ENCODE results near the gene ZDHHC4.
"Not testable (repeated sequence)": the region's sequence is repeated elsewhere in the genome, so short reads cannot be mapped to it uniquely, and the experiment has no call there.

The ZDHHC4 gene

DNA sequence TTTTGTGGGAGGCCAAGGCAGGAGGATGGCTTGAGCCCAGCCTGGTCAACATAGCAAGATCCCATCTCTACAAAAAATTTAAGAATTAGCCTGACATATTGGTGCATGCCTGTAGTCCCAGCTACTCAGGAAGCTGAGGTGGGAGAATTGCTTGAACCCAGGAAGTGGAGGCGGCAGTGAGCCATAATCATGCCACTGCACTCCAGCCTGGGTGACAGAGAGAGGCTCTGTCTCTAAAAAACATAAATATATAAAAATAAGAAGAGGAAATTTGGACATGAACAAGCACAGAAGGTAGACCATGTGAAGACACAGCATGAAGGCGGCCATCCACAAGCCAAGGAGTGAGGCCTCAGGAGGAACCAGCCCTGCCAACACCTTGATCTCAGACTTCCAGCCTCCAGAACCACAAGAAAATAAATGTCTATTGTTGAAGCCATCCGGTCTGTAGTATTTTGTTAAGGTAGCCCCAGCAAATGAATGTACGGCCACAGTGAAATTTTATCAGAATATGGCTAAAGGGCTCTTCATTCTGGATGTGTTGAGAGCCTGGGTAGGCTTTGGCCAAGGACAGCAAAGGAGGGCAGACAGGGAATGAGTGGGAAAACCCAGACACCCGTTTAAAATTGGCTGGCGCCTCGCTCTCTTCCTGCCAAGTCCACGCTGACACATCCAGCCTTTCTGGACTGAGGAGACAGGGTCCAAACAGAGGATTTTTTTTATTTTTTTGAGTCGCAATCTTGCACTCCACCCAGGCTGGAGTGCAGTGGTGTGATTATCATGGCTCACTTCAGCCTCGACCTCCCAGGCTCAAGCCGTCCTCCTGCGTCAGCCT is 13.1 kb upstream of the ZDHHC4 start:
- no peak for DNase-seq

DNA sequence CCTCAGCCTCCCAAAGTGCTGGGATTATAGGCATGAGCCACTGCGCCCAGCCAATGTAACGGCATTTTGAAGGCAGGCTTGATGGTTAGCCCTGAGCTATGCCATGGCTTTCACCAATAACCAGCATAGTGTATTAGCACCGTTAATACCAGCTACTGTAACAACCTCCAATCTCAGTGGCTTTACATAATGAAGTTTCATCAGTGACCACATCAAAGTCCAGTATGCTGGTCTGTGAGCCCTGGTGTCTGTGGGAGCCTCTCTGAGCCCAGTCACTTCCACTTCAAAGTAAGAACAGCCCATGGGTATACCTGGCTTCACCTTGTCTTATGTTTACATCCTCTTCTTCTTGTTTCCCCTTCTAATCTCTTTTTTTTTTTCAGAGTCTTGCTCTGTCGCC is 11.6 kb upstream of the ZDHHC4 start:
- no peak for DNase-seq

DNA sequence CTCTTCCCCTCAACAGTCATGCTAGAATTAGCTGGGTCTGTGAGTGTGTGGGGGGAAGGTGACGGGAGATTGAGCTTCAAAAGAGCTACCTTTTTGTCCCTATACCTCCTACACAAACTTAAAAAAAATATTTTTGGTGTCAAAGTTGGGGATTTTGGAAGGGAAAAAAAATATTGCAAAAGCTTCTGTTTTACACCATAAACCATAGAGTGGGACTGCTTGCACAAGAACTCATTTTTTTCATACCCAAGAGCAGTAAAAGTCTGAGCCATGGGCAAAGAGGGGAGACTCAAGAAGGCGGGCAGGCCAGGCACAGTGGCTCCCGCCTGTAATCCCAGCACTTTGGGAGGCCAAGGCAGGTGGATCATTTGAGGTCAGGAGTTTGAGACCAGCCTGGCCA is 9.4 kb upstream of the ZDHHC4 start:
- DNase-seq = no peak

DNA sequence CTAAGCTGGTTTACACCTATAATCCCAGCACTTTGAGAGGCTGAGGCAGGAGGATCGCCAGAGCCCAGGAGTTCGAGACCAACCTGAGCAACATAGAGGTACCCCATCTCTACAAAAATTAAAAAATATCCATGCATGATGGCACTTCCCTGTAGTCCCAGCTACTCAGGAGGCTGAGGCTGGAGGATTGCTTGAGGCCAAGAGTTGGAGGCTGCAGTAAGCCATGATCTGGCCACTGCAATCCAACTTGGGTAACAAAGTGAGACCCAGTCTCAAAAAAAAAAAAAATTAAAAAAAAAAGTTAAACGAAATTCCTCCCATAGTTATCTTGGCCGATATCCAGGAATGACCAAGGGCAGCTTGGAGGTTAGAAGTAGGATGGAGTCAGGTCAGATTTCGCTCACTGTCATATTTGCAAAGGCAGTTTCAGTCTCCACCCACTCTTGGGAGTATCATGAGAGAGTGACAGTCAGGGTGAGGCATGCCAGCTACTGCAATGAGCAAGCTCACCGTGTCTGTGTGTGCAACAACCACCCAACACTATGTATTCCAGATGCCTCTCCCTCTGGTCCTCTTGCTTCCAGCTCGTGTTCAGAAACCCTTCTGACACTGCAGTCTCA is 6.0 kb upstream of the ZDHHC4 start:
- DNase-seq = no peak

DNA sequence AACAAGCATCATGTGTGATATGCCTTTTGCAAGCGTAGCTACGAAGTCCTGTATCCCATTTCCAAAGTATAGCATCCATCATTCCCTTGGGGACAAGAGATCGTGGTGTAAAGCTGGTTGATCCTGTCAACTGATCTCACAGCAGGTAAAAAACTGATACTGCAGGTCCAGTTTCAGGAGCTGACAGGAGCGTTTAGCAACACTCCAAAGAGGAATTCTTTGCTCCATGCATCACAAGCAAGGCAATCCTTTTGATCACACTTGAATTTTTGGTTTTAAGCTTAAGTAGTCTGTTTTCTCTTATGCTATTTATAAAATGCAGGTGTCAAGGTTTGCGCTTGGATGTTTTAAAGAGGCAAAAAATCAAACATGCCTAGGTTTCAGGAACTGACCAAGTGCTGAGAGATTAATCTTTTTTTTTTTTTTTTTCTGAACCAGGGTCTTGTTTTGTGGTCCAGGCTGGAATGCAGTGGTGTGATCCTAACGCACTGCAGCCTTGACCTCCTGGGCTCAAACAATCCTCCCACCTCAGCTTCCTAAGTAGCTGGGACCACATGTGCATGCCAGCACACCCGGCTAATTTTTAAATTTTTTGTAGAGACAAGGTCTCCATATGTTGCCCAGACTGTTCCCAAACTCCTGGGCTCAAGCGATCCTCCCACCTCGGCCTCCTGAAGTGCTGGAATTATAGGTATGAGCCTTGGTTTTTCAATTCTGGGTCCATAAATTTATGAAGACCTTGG is 1.8 kb upstream of the ZDHHC4 start:
- DNase-seq = no peak

DNA sequence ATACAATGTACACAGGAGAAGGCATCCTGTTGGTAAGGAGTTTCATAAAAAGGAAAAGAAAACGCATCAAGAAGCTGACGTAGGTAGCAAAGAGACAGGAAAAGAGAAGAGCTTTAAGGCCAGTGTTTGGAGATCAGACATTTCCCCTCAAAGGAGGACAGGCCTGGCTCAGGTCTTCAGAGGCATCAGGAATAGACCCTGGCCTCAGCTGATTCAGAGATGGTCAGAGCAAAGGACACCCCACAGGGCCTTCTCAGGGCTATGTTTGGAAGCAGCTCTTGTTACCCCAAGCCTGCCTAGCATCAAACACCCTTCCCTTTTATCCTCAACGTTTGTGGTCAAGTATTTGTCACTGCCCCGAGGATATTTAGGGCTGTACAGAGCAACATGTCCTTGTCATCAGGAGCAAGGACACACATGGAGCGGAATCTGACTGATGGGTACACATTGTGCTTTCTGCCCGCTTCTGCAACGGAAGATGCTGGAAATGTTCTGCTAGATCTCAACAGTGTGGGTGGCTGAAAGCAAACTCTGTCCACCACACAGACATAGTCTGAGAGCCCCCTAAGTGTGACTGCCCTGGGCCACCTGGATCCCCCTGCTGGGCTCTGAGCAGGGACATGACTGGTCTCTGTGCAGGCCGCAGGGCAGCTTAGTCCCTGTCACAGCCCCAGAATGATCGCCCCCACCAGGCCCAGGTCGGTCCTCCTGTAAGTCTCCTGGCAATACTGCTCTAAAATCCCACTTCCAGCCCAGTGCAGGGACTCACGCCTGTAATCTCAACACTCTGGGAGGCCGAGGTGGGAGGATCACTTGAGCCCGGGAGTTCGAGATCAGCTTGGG is 1.0 kb upstream of the ZDHHC4 start:
- DNase-seq = no peak

DNA sequence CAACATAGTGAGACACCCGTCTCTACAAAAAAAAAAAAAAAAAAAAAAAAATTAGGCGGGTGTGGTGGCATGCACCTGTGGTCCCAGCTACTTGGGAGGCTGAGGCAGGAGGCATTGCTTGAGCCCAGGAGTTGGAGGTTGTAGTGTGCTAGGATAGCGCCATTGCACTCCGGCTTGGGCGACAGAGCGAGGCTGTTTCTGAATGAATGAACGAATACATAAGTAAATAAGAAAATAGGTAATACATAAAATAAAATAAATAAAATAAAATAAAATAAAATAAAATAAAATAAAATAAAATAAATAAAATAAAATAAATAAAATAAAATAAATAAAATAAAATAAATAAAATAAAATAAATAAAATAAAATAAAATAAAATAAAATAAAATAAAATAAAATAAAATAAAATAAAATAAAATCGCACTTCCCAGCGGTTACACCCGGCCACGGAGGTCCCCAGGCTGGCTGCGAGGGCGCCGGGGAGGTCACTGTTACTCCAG is 336 bp upstream of the ZDHHC4 start:
- DNase-seq = peak; percentile 44

DNA sequence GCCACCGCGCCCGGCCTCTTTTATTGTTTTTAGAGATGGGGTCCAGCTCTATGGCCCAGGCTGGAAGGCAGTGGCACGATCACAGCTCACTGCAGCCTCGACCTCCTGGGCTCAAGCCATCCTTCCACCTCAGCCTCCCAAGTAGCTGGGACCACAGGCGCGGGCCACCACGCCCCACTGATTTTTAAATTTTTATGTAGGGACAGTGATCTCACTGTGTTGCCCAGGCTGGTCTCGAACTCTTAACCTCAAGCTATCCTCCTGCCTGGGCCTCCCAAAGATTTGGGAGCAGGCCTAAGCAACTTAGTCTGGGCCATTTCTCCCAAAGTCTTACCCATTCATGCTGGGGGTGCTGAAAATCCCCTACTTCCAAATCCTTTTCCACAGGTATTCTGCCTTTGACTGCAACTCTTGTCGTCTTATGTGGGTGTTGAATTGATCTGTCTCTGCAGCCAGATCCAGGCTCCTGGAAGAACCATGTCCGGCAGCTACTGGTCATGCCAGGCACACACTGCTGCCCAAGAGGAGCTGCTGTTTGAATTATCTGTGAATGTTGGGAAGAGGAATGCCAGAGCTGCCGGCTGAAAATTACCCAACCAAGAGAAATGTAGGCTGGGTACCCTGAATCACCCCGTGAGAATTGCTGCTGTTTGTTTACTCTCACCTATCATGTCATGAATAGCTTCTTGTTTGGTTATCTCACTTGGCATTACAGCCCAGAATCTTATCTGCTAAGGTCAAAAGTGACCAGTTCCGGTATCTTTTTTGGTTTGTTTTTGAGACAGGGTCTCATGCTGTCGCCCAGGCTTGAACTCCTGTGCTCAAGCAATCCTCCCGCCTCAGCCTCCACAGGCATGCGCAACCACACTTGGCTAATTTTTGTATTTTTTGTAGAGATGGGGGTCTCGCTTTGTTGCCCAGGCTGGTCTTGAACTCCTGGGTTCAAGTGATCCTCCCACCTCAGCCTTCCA is 1.1 kb downstream of the ZDHHC4 start:
- DNase-seq = no peak

DNA sequence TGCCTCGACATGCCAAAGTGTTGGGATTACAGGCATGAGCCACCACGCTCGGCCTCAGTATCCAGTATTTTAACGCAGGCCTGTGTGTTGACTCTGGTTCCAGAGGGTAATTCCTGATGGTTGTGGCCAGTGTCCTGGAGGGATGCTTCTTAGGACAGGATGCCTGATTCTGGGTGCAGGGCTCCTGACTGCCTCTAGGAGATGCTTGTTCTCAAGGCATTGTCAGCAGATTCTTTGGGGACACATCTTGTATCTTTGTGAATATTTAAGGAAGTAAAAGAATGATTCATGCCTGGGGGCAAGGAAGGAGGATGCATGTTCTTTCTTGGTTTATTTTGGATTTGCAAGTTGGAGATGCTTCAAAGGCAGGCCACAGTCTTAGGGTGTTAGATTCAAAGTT is 2.2 kb downstream of the ZDHHC4 start:
- no peak for DNase-seq

DNA sequence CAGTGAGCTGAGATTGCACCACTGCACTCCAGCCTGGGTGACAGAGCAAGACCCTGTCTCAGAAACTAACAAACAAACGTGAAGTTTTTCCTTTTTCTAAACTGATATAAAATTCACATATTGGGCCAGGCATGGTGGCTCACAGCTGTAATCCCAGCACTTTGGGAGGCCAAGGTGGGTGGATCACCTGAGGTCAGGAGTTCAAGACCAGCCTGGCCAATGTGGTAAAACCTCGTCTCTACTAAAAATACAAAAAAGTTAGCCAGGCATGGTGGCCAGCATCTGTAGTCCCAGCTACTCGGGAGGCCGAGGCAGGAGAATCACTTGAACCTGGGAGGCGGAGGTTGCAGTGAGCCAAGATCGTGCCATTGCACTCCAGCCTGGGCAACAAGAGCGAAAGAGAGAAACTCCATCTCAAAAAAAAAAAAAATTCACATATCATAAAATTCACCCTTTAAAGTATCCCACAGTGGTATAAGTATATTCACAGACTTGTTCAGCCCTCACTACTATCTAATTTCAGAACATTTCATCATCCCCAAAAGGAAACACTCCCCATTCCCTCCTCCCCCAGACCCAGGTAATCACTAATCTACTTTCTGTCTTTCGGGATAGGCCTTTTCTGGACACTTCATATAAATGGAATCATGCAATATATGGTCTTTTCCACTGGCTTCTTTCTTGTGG is 8.6 kb downstream of the ZDHHC4 start:
- not testable (repeated sequence) for DNase-seq

DNA sequence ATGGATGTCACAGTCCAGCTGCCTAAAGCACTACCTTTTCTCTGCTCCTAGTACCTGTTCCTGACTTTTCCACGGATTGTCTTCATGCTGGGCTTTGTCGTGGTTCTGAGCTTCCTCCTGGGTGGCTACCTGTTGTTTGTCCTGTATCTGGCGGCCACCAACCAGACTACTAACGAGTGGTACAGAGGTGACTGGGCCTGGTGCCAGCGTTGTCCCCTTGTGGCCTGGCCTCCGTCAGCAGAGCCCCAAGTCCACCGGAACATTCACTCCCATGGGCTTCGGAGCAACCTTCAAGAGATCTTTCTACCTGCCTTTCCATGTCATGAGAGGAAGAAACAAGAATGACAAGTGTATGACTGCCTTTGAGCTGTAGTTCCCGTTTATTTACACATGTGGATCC is 11.3 kb downstream of the ZDHHC4 start:
- DNase-seq = no peak

DNA sequence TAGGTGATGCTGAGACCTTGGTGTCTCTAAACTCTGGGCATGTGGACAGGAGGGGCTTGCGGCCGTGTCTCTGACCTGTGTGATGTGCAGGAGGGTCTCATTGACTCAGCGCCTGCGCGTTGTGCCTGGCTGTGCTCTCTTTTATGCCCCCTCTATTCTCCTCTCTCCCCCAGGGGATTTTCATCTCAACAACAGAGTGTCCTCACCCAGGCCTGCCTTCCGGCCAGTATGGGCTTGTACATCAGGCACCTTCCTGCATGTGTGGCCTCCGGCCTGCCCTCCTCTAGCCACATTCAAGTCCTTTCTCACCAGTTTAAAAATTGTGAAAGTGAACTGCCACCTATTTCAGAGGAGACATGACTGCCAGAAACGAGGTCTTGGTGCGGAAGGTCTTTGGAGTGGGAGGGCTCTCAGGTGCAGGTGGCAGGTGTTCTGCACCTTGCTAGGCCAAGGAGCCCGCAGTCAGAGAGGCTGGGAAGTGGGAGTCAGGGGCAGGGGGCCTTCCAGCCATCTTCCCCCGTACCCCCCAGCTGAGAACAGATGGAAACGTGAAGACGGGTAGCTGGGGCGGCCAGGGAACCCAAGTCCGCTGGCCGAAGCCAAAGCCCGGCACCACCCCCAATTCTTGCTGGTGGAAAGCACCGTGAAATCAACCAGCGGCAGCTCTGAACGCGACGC is 12.0 kb downstream of the ZDHHC4 start:
- no peak for DNase-seq

DNA sequence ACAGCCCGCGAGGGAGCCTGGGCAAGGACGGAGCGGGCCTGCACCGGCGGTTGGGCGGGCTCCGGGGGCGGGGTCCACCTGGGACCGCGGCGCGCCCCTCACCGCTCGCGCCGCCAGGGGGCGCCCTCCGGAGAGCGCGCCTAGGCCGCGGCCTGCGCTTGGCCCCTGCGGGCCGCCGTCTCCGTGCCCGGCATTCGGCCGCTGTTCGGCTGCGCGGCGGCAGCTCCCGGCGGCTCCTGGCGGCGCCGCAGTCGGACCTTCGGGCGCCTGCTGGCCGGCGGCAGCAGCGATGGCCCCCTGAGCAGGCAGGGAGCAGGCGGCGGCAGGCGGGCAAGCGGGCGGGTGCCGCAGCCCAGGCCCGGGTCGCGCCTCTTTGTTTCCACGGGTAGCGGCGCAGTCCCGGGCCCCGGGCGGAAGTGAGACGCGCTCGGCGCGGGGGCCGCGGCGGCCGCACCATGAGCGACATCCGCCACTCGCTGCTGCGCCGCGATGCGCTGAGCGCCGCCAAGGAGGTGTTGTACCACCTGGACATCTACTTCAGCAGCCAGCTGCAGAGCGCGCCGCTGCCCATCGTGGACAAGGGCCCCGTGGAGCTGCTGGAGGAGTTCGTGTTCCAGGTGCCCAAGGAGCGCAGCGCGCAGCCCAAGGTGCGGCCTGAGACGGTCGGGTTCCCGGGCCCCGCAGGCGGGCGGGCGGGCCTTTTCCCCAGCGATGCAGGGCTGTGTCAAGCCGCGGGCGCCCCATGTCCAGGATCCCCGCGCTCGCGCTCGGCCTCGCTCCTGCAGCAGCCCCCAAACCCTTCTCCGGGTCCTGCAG is 12.8 kb downstream of the ZDHHC4 start, which contains the start of gene INTS15:
Gene INTS15, plus strand, starts transcription at position 193 of the 816 bp plus-strand sequence. Its CDS starts 263 bp downstream, at position 456.
- DNase-seq = peak; percentile 90

DNA sequence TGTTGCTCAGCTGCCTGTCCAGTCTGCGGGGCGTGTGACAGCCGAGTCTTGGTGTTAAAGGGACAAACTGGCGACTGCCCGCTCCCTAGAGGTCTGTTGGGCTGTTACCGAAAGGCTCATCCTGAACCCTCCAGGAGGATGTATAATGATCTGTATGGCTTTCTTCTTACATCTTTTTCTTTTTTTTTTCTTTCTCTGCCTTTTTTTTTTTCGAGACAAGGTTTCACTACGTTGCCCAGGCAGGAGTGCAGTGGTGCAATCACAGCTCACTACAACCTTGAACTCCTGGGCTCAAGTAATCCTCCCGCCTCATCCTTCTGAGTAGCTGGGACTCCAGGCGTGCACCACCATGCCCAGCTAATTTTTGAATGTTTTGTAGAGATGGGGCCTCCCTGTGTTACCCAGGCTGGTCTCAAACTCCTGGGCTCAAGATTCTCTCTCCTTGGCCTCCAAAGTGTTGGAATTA is 13.4 kb downstream of the ZDHHC4 start:
- no peak for DNase-seq

DNA sequence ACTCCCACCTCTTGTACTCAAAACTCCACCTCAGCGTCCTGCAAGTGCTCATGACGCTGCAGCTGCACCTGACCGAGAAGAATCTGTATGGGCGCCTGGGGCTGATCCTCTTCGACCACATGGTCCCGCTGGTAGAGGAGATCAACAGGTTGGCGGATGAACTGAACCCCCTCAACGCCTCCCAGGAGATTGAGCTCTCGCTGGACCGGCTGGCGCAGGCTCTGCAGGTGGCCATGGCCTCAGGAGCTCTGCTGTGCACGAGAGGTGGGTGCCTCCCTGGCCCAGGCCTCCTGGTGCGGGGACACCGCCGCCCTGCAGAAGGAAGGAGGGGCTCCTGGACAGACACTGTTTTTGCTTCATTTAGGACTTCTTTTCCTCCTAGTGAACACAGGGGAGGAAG is 22.8 kb downstream of the ZDHHC4 start:
- DNase-seq = no peak

DNA sequence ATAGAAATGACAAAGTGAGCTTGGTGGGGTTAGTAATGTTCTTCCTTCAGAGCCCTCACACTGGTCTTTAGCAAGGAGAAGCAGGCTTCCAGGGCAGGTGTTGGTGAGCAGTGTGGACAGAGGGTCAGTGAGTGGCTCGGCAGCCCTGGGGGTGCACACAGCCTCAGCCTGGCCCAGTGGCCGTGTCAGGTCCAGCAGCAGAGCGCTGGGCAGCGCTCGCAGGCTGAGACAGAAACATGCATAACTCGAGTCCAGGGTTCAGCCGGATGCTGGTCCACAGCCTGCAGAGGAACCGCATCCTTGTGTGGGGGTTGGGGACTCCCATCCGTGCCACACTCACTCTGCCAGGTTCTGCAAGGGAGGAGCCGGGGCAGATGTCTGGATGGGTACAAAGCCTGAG is 27.2 kb downstream of the ZDHHC4 start:
- no peak for DNase-seq

DNA sequence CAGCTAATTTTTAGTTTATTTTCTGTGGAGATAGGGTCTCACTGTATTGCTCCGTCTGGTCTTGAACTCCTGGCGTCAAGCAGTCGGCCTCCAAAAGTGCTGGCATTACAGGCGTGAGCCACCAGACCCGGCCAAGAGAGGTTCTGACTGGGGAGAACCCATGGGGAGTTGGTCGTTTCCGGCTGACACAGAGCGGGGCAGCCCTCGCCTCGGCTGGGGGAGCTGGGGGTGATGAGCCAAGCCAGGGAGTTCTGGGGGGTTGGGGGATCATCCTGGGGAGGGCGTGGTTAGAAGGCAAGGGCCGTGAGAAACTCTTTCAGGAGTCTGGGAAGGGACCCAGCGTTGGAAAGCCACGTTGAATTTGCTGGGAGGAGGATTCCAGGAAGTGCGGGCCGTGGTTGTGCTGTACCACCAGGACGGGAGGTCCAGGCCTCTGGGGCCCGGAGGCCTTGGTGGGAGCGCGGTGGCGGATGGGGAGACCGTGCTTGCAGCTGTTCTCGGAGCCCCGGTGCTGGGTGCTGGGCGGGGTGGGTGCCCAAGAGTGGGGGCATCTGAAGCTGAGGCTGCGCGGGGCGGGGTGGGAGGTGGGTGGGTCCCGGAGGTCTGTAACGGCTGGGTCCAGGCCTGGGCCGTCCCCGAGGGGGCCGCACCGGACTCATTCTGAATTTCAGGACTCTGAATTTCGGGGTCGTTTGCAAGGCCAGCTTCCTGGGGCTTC is 29.8 kb downstream of the ZDHHC4 start:
- DNase-seq = no peak

DNA sequence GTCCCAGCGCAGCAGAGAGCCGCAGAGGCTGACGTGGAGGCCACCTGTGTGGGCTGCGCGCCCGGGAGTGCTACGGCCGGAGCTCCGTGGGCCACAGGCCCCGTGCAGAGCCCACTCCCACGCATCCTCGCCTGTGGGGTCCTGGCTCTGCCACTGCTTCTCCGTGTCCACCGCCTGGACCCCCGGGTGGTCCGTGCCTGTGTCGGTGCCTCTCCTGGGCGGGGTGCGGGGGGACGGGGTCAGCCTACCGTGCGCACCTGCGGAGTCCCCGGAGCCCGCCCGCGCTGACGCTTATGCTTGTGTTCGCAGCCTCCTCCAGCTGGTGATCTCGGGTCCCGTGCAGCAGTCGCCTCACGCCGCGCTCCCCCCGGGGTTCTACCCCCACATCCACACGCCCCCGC is 30.4 kb downstream of the ZDHHC4 start:
- no peak for DNase-seq
